CD14-positive monocyte (primary cell): ENCODE results near the gene ACYP2. TPM values are rescaled to one million over a fixed set of nuclear protein-coding genes. Genes with fewer than 3 reads are reported as not detected.

Experiments
- DNase-seq, 3 donors: peaks; one replicate each; pipeline ENCODE4 v3.0.0-alpha.2; 2011 to 2022
- H2AFZ ChIP-seq: 2 replicates; pipeline ENCODE4 v1.6.0; 2012; ENCODE audit warnings: mild to moderate bottlenecking, low read depth, low read length, inconsistent platforms; ENCODE audit not compliant: insufficient read depth, poor library complexity, severe bottlenecking
- H3K27ac ChIP-seq, 2 donors: 1 replicate in 1 of 2; 2 replicates in 1 of 2; pipeline ENCODE4 v1.5.1; 2012 to 2013; ENCODE audit warnings: low read length in 2 of 2, control low read depth in 1 of 2, inconsistent platforms in 1 of 2, low read depth in 1 of 2, mild to moderate bottlenecking in 1 of 2
- H3K27me3 ChIP-seq, 2 donors: one replicate each; pipeline versions ENCODE4 v1.6.0 to v1.6.1; 2011 to 2013; ENCODE audit warnings: low read length in 2 of 2; ENCODE audit not compliant: control insufficient read depth in 2 of 2, insufficient read depth in 2 of 2
- H3K36me3 ChIP-seq, 2 donors: replicated peaks in 1 of 2; 1 replicate in 1 of 2; 2 replicates in 1 of 2; pipeline versions ENCODE4 v1.5.1 to v1.6.1; 2012 to 2013; ENCODE audit warnings: low read length in 2 of 2, control low read depth in 1 of 2, inconsistent platforms in 1 of 2, mild to moderate bottlenecking in 1 of 2; ENCODE audit not compliant: insufficient read depth in 2 of 2, control insufficient read depth in 1 of 2
- H3K4me1 ChIP-seq, 2 donors: 1 replicate in 1 of 2; 2 replicates in 1 of 2; pipeline versions ENCODE4 v1.5.1 to v1.6.1; 2012 to 2013; ENCODE audit warnings: low read length in 2 of 2, control low read depth in 1 of 2, inconsistent platforms in 1 of 2, mild to moderate bottlenecking in 1 of 2, moderate library complexity in 1 of 2; ENCODE audit not compliant: insufficient read depth in 2 of 2, control insufficient read depth in 1 of 2
- H3K4me2 ChIP-seq: replicated peaks from 2 replicates; pipeline ENCODE3; 2012; ENCODE audit warnings: low read length, moderate library complexity, mild to moderate bottlenecking; ENCODE audit not compliant: poor library complexity, severe bottlenecking; ENCODE audit errors: extremely low read depth
- H3K4me3 ChIP-seq, 3 experiments: fragments of 200-600 bp in 1 of 3; sonication (generic) in 1 of 3; replicated peaks in 1 of 3; 1 replicate in 2 of 3; 2 replicates in 1 of 3; pipeline ENCODE4 v1.5.1; 2011 to 2013; ENCODE audit warnings: low read length in 3 of 3, mild to moderate bottlenecking in 3 of 3, control low read depth in 2 of 3, low read depth in 2 of 3, inconsistent platforms in 1 of 3, moderate library complexity in 1 of 3
- H3K79me2 ChIP-seq: 2 replicates; pipeline ENCODE4 v1.6.0; 2012; ENCODE audit warnings: mild to moderate bottlenecking, control low read depth, inconsistent platforms, low read length, moderate library complexity; ENCODE audit not compliant: insufficient read depth
- H3K9ac ChIP-seq: 2 replicates; pipeline ENCODE4 v1.6.0; 2017; ENCODE audit warnings: low read length, mild to moderate bottlenecking; ENCODE audit not compliant: insufficient read depth, poor library complexity, severe bottlenecking
- H3K9me3 ChIP-seq, 2 donors: replicated peaks in 1 of 2; 1 replicate in 1 of 2; 2 replicates in 1 of 2; pipeline versions ENCODE4 v1.5.1 to v1.6.1; 2012 to 2013; ENCODE audit warnings: low read length in 2 of 2, control low read depth in 1 of 2; ENCODE audit not compliant: control insufficient read depth in 1 of 2, insufficient read depth in 1 of 2
- H4K20me1 ChIP-seq: 2 replicates; pipeline ENCODE4 v1.6.0; 2012; ENCODE audit warnings: mild to moderate bottlenecking, low read length, control low read depth, moderate library complexity; ENCODE audit not compliant: insufficient read depth
- H3K27ac Mint-ChIP-seq, 7 donors: one replicate each; pipeline ENCODE4 v1.8.0; 2020; ENCODE audit warnings: mild to moderate bottlenecking in 7 of 7, mixed read lengths in 7 of 7, moderate library complexity in 6 of 7, inconsistent platforms in 2 of 7
- H3K27me3 Mint-ChIP-seq, 3 donors: one replicate each; pipeline ENCODE4 v1.8.0; 2021 to 2022; ENCODE audit warnings: low read depth in 3 of 3, mild to moderate bottlenecking in 3 of 3, mixed read lengths in 3 of 3, moderate library complexity in 3 of 3, inconsistent platforms in 1 of 3
- H3K36me3 Mint-ChIP-seq, 2 donors: one replicate each; pipeline ENCODE4 v1.8.0; 2020; ENCODE audit warnings: mixed read lengths in 2 of 2, inconsistent platforms in 1 of 2, mild to moderate bottlenecking in 1 of 2
- H3K4me1 Mint-ChIP-seq: one replicate; pipeline ENCODE4 v1.8.0; 2020; ENCODE audit warnings: mild to moderate bottlenecking, mixed read lengths
- H3K4me3 Mint-ChIP-seq, 2 donors: one replicate each; pipeline ENCODE4 v1.8.0; 2020; ENCODE audit warnings: mild to moderate bottlenecking in 2 of 2, mixed read lengths in 2 of 2, moderate library complexity in 1 of 2
- H3K9me3 Mint-ChIP-seq, 7 donors: one replicate each; pipeline ENCODE4 v1.8.0; 2020 to 2022; ENCODE audit warnings: mixed read lengths in 7 of 7, mild to moderate bottlenecking in 6 of 7, moderate library complexity in 6 of 7, inconsistent platforms in 2 of 7
- WGBS: methylation state at CpG from one replicate; pipeline ENCODE4 v1.1.5; 2013; ENCODE audit warnings: missing lambda C conversion rate; ENCODE audit not compliant: insufficient coverage; 5-methylcytosine and 5-hydroxymethylcytosine counted together
- intact Hi-C, 2 donors: fragments of 100-400 bp; cut with micrococcal nuclease; formaldehyde crosslinking; loops; one replicate each; pipeline versions ENCODE4 v1.15.0 to v1.15.1; 2023
- polyA plus RNA-seq, 3 donors: library from polyadenylated mRNA; depleted of rRNA in 1 of 3; unstranded in 2 of 3; stranded (reverse) in 1 of 3; fragments of 300-500 nt in 2 of 3; fragments of >200 nt in 1 of 3; fragmentation: Illumina TruSeq in 2 of 3; gene quantifications; 1 replicate in 2 of 3; 2 replicates in 1 of 3; pipeline ENCODE4 v1.2.3, GENCODE V29; 2012 to 2021
- small RNA-seq: library from RNA; depleted of rRNA; stranded (forward); fragments of <200 nt; gene quantifications from one replicate; pipeline ENCODE3, GENCODE V24; 2012; ENCODE audit warnings: low read depth; ENCODE audit not compliant: insufficient read length
- TF ChIP-seq, protein P1 (sequence below): fragments of 200-600 bp; IDR thresholded peaks from one replicate; pipeline ENCODE4 v1.8.0; 2022; ENCODE audit warnings: antibody characterized with exemption, mild to moderate bottlenecking

The ACYP2 gene
- polyA plus RNA-seq, 3 donors, result 6.2 to 10.8 (median 10.3) TPM

DNA sequence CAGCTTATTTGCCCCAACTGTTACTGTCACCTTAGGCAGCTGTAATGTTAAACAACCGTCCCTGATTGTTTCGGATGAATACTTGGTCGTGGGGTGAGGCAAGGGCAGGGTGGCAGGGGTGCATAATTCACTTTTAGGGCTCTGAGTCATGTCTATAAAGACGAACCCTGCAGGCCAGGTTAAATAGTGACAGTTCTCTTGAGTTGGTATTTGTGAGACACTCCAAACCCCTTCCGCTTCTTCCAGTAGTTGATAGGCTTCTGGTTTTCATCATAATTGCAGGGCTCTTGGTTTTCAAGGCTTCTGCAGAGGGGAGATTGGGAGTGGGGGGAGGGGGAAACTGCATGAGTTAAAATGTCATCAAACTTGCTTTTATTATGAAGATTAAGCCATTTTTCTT lies 237.8 kb downstream of the ACYP2 start:
- Mint-ChIP-seq H3K4me3 (no peak overlapping the region), H3K27me3 (peaks cover 0 to 3% (median 3%) of the 10 kb centered on the region in 3 donors), H3K36me3 (no peaks in the 10 kb centered on the region), H3K4me1 (no peaks in the 10 kb centered on the region), H3K9me3 (peaks cover 0 to 2% (median 0%) of the 10 kb centered on the region in 7 donors), H3K27ac (no peak overlapping the region)
- H2AFZ ChIP-seq, result no peak overlapping the region
- intact Hi-C loops, result no loop called here
- no peak overlapping the region for H3K4me2 ChIP-seq
- no peaks in the 10 kb centered on the region for H3K27me3 ChIP-seq
- TF ChIP-seq, protein P1, sequence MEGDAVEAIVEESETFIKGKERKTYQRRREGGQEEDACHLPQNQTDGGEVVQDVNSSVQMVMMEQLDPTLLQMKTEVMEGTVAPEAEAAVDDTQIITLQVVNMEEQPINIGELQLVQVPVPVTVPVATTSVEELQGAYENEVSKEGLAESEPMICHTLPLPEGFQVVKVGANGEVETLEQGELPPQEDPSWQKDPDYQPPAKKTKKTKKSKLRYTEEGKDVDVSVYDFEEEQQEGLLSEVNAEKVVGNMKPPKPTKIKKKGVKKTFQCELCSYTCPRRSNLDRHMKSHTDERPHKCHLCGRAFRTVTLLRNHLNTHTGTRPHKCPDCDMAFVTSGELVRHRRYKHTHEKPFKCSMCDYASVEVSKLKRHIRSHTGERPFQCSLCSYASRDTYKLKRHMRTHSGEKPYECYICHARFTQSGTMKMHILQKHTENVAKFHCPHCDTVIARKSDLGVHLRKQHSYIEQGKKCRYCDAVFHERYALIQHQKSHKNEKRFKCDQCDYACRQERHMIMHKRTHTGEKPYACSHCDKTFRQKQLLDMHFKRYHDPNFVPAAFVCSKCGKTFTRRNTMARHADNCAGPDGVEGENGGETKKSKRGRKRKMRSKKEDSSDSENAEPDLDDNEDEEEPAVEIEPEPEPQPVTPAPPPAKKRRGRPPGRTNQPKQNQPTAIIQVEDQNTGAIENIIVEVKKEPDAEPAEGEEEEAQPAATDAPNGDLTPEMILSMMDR, result no peak
- DNase-seq, result no peak
- 93% methylated on average over 3 of the region's 5 CpGs for WGBS
- H3K36me3 ChIP-seq, result no peaks in the 10 kb centered on the region
- no peak overlapping the region for H3K9ac ChIP-seq
- H4K20me1 ChIP-seq, result no peaks in the 10 kb centered on the region
- no peak overlapping the region for H3K4me3 ChIP-seq
- H3K27ac ChIP-seq, result no peak overlapping the region
- H3K9me3 ChIP-seq, result no peaks in the 10 kb centered on the region
- no peaks in the 10 kb centered on the region for H3K4me1 ChIP-seq
- H3K79me2 ChIP-seq, result no peaks in the 10 kb centered on the region

Small RNA genes within 50 kb of the gene (small RNA-seq; reads per million reads assigned to genes)
- not detected for gene RNU7-172P

Other genes with a start within 250 kb of the ACYP2 start
- gene PSME4, start 144.6 kb upstream of the ACYP2 start, polyA plus RNA-seq, result 10 to 100 TPM in 1 of 3 donors, 1 to 10 TPM in 2; 2.1 to 17.7 (median 3.1) TPM
- not detected for gene TSPYL6, start 140.6 kb downstream of the ACYP2 start, polyA plus RNA-seq